K562 (cell line): Measurements from ENCODE around the gene RDH5. TPM values are rescaled to one million over a fixed set of nuclear protein-coding genes. Genes with fewer than 3 reads are reported as not detected.

Experiments used
- ATAC-seq: fragments of 200-7000 bp; cut with Tn5 transposase; 3 replicates; pipeline ENCODE4 v1.9.1; 2020; ENCODE audit warnings: moderate library complexity
- BruUV-seq: library from RNA; stranded (reverse); fragments of 400-500 nt; replicated peaks from 2 replicates; lab custom pipeline; 2021; lab: Mats Ljungman, UMichigan
- CTCF ChIA-PET: fragments of 300-600 bp; formaldehyde crosslinking; extraction: SDS; loops from one replicate; lab custom pipeline; 2021; ENCODE audit warnings: low intra/inter-chr PET ratio; lab: Yijun Ruan, JAX
- POLR2A ChIA-PET: fragments of 300-600, 350-650 bp; sonication (Branson Sonifier 250); formaldehyde crosslinking; extraction: SDS; loops from one replicate; lab custom pipeline; 2021; ENCODE audit warnings: antibody characterized with exemption, inconsistent platforms; lab: Yijun Ruan, JAX
- DNase-seq, 4 experiments: peaks; one replicate each; pipeline versions ENCODE4 v3.0.0 to v3.0.0-alpha.2; 2011 to 2018; ENCODE audit warnings: low spot score in 3 of 4, mixed read lengths in 3 of 4; ENCODE audit errors: extremely low read depth in 1 of 4
- FAIRE-seq: peaks from 2 replicates; lab custom pipeline; 2011; peaks lifted over from hg19 to GRCh38; lab: Jason Lieb, UNC
- H2AFZ ChIP-seq: 2 replicates; pipeline ENCODE4 v1.6.0; 2011; ENCODE audit warnings: low read depth, low read length, control low read depth, inconsistent platforms
- H3K27ac ChIP-seq: fragments of 200-600 bp; 3 replicates; pipeline ENCODE4 v1.8.0; 2011; ENCODE audit warnings: low read depth, mild to moderate bottlenecking, control low read depth, inconsistent platforms, low read length, moderate library complexity, mixed read lengths; ENCODE audit errors: extremely low read depth
- H3K27me3 ChIP-seq, 2 experiments: fragments of 300-600 bp in 1 of 2; 2 replicates in 1 of 2; 3 replicates in 1 of 2; pipeline versions ENCODE4 v1.6.0 to v1.8.0; 2011; ENCODE audit warnings: inconsistent platforms in 2 of 2, low read length in 2 of 2, mild to moderate bottlenecking in 1 of 2, mixed read lengths in 1 of 2, moderate library complexity in 1 of 2; ENCODE audit not compliant: control insufficient read depth in 2 of 2, insufficient read depth in 2 of 2
- H3K36me3 ChIP-seq: fragments of 300-600 bp; 3 replicates; pipeline ENCODE4 v1.8.0; 2011; ENCODE audit warnings: mild to moderate bottlenecking, low read length, inconsistent platforms; ENCODE audit not compliant: control insufficient read depth, insufficient read depth
- H3K4me1 ChIP-seq, 2 experiments: fragments of 200-600 bp in 1 of 2; replicated peaks in 1 of 2; 2 replicates in 1 of 2; 3 replicates in 1 of 2; pipeline versions ENCODE4 v1.5.1 to v1.8.0; 2011; ENCODE audit warnings: inconsistent platforms in 2 of 2, low read length in 2 of 2, mild to moderate bottlenecking in 1 of 2, mixed read lengths in 1 of 2, moderate library complexity in 1 of 2; ENCODE audit not compliant: control insufficient read depth in 2 of 2, insufficient read depth in 2 of 2
- H3K4me2 ChIP-seq: 2 replicates; pipeline ENCODE4 v1.6.1; 2011; ENCODE audit warnings: low read length, control low read depth, inconsistent platforms, mixed read lengths; ENCODE audit not compliant: insufficient read depth
- H3K4me3 ChIP-seq: fragments of 200-600 bp; sonication (generic), shearing (Covaris generic); 2 replicates; pipeline ENCODE4 v1.5.1; 2016; ENCODE audit warnings: control low read depth, inconsistent platforms
- H3K79me2 ChIP-seq: fragments of 200-600 bp; 3 replicates; pipeline ENCODE4 v1.8.0; 2011; ENCODE audit warnings: low read length, inconsistent platforms; ENCODE audit not compliant: control insufficient read depth, insufficient read depth
- H3K9ac ChIP-seq, 2 experiments: 2 replicates each; pipeline versions ENCODE4 v1.6.0 to v1.6.1; 2011; ENCODE audit warnings: low read depth in 2 of 2, low read length in 2 of 2, control low read depth in 1 of 2, inconsistent platforms in 1 of 2, mild to moderate bottlenecking in 1 of 2, mixed read lengths in 1 of 2; ENCODE audit not compliant: insufficient read depth in 1 of 2
- H3K9me1 ChIP-seq: one replicate; pipeline ENCODE4 v1.6.0; 2011; ENCODE audit warnings: inconsistent platforms, mild to moderate bottlenecking, low read length, moderate library complexity; ENCODE audit not compliant: control insufficient read depth, insufficient read depth
- H3K9me3 ChIP-seq: replicated peaks from 2 replicates; pipeline ENCODE4 v1.5.1; 2011; ENCODE audit warnings: low read depth, low read length, inconsistent platforms; ENCODE audit not compliant: control insufficient read depth, insufficient read depth
- H4K20me1 ChIP-seq: replicated peaks from 2 replicates; pipeline ENCODE4 v1.6.1; 2011; ENCODE audit warnings: low read length, inconsistent platforms, mixed read lengths; ENCODE audit not compliant: control insufficient read depth, insufficient read depth
- ARNT ChIP-seq, 2 experiments: fragments of 450-650 bp; IDR thresholded peaks; 2 replicates each; pipeline ENCODE4 v1.6.1; 2016; ENCODE audit warnings: mild to moderate bottlenecking in 1 of 2
- HIVEP1 ChIP-seq: fragments of 250-450 bp; sonication (Bioruptor Pico); IDR thresholded peaks from 2 replicates; pipeline ENCODE4 v1.4.0; 2020; ENCODE audit warnings: mild to moderate bottlenecking
- HNRNPUL1 ChIP-seq: fragments of 200-400 bp; formaldehyde crosslinking; IDR thresholded peaks from 2 replicates; pipeline ENCODE4 v1.6.1; 2017; ENCODE audit warnings: low read length
- MAFG ChIP-seq: fragments of 450-650 bp; conservative IDR thresholded peaks from 2 replicates; pipeline ENCODE4 v1.6.1; 2016; ENCODE audit warnings: missing genetic modification characterization, missing compliant biosample characterization
- MXI1 ChIP-seq: IDR thresholded peaks from 2 replicates; pipeline ENCODE4 v1.6.1; 2011; ENCODE audit warnings: low read depth, mild to moderate bottlenecking, improper control_type of control experiment, low read length
- PHB ChIP-seq: fragments of 250-450 bp; sonication (Bioruptor Pico); IDR thresholded peaks from 2 replicates; pipeline ENCODE4 v1.5.0; 2021
- PHF20 ChIP-seq: fragments of 450-650 bp; IDR thresholded peaks from 2 replicates; pipeline ENCODE4 v1.6.1; 2018; ENCODE audit not compliant: partially characterized antibody
- RFX5 ChIP-seq: IDR thresholded peaks from 2 replicates; pipeline ENCODE4 v1.6.1; 2011; ENCODE audit warnings: low read depth, mild to moderate bottlenecking, improper control_type of control experiment, low read length
- SAP30 ChIP-seq: fragments of 200-600 bp; sonication (generic); IDR thresholded peaks from 2 replicates; pipeline ENCODE4 v1.6.1; 2012; ENCODE audit warnings: borderline replicate concordance, low read depth, mild to moderate bottlenecking, moderate library complexity, low read length, control low read depth, inconsistent platforms; ENCODE audit not compliant: insufficient read depth, poor library complexity, severe bottlenecking
- U2AF2 ChIP-seq: fragments of 200-400 bp; formaldehyde crosslinking; optimal IDR thresholded peaks from 2 replicates; pipeline ENCODE3; 2017; ENCODE audit warnings: low read depth, mild to moderate bottlenecking, low read length
- WGBS: fragments of 100-300 bp; shearing (Covaris generic); methylation state at CpG from one replicate; pipeline ENCODE4 v1.1.6; 2016; ENCODE audit warnings: low coverage, mixed read lengths; ENCODE audit not compliant: insufficient coverage; ENCODE audit errors: missing lambda C conversion rate; 5-methylcytosine and 5-hydroxymethylcytosine counted together
- in situ Hi-C: fragments of 300-500 bp; cut with MboI; formaldehyde crosslinking; loops from 4 replicates; pipeline ENCODE4 v1.15.0; 2018; ENCODE audit warnings: inconsistent platforms, mixed read lengths
- intact Hi-C: fragments of 100-400 bp; cut with micrococcal nuclease; formaldehyde crosslinking; loops from 2 replicates; pipeline ENCODE4 v1.14.2; 2022
- polyA plus RNA-seq, 8 experiments: library from polyadenylated mRNA; depleted of rRNA in 4 of 8; stranded (reverse) in 5 of 8; unstranded in 3 of 8; fragments of >200 nt; fragmentation: Nextera tagmentation in 2 of 8; fragmentation: Illumina TruSeq in 1 of 8; extraction: Ambion mirVana in 2 of 8; extraction: Trizol in 1 of 8; gene quantifications; 2 replicates each; pipeline versions ENCODE4 v1.2.1 to v1.2.3, GENCODE V29; 2011 to 2014; ENCODE audit warnings: inconsistent platforms in 1 of 8, missing spikeins in 1 of 8
- total RNA-seq, 7 experiments: library from RNA; depleted of rRNA in 6 of 7; stranded (reverse); fragments of >200 nt in 6 of 7; fragmentation: Illumina TruSeq in 2 of 7; extraction: Trizol in 2 of 7; gene quantifications; 2 replicates each; pipeline versions ENCODE4 v1.2.1 to v1.2.3, GENCODE V29; 2011 to 2021; ENCODE audit warnings: low replicate concordance in 1 of 7

RDH5 gene
- total and polyA plus RNA-seq, 9 of the 15 experiments (the other 6 are each of a cell fraction or from before 2014, with no cell fraction given) = 0.28 to 2.0 (median 1.1) TPM; not detected in 1

GRCh38 chr12:55681142-55682077 lies 38.8 kb upstream of the RDH5 start (continued):
- TF ChIP-seq MAFG = 0 out of 2 replicates have a peak, but pooled peaks have one; percentile 15
- no peak for TF ChIP-seq HIVEP1 (CRISPR knock-in tag)
- TF ChIP-seq PHF20 = no peak
- no peak for TF ChIP-seq ARNT (IDR thresholded peaks at IDR 0.05)
- TF ChIP-seq MXI1 = no peak
- no peak for TF ChIP-seq SAP30
- TF ChIP-seq HNRNPUL1 = no peak

- H3K27ac ChIP-seq = no peak overlapping the region
- H4K20me1 ChIP-seq = no peaks in the 10 kb centered on the region
- peak overlapping the region; percentile 84 for H2AFZ ChIP-seq
- no peaks in the 10 kb centered on the region for H3K36me3 ChIP-seq
- POLR2A ChIA-PET = interaction anchor here (1.0 to 1.4 kb wide), 3 partner anchors 8 to 16 kb away, joined by 3 to 4 read pairs (median 3); no protein-coding TSS in a partner anchor
- no peaks in the 10 kb centered on the region for H3K9me1 ChIP-seq
- no peaks in the 10 kb centered on the region for H3K79me2 ChIP-seq
- TF ChIP-seq RFX5 (no peak), U2AF2 (no peak), PHB (no peak)
- H3K4me3 ChIP-seq = peak overlapping the region; percentile 29; the same call in 1 of the 2 replicates
- BruUV-seq = no TSS peak
- H3K9me3 ChIP-seq = no peaks in the 10 kb centered on the region
- no peak for FAIRE-seq
- CTCF ChIA-PET = interaction anchor here (0.6 kb wide), 1 partner anchor 240 kb away, joined by 3 read pairs; no protein-coding TSS in a partner anchor
- intact Hi-C loops (no loop called here), in situ Hi-C loops (no loop called here)
- WGBS = 0% methylated on average over 5 of the region's 13 CpGs
- H3K4me2 ChIP-seq = peak overlapping the region; percentile 66; the same call in 1 of the 2 replicates
- DNase-seq = no peak
- H3K27me3 ChIP-seq = peaks cover 32 to 56% of the 10 kb centered on the region in 2 experiments
- peaks cover 0 to 11% of the 10 kb centered on the region in 2 experiments; a peak in 2 of 5 replicates for H3K4me1 ChIP-seq
- peak overlapping the region in 1 of 2 experiments; percentile 84; a peak in 1 of 4 replicates for H3K9ac ChIP-seq
- ATAC-seq = no peak; the same call in 2 of the 3 replicates
Observed at GRCh38 chr12:55682087-55682796, 38.0 kb upstream of the RDH5 start.
